GM21515 (cell line): ENCODE data around the gene JAKMIP2.
"Not testable (repeated sequence)": the region's sequence is repeated elsewhere in the genome, so short reads cannot be mapped to it uniquely, and the experiment has no call there.

Source experiments
- ATAC-seq: cut with Tn5 transposase; IDR thresholded peaks from one replicate; pipeline ENCODE4 v1.9.1; 2021; ENCODE audit not compliant: unreplicated experiment

JAKMIP2 gene

GRCh38 chr5:147782110-147783028 lies at the start of gene JAKMIP2:
JAKMIP2 (minus strand) TSS chr5:147782728; CDS start chr5:147671806, 110,922 bp downstream.
- ATAC-seq: peak; percentile 93

DNA sequence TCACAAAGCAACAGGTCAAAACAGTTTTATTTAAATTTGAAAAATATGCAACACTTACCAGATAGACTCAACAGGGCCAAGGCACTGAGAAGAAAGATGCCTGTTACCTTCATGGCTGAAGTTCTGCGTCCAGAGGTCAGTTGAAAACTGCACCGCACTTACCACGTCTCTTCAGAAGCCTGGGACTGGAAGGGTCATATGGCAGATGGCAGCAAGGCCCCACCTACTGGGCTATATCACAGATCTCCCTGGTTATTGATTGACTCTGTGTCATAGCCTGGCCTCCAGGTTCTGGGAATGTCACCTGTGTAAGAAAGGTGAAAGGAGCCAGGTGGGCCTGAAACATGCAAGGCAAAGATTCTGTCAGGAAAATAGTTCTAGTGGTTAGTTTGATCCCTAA lies 48.9 kb upstream of the JAKMIP2 start, which contains the start of gene SPINK1:
SPINK1 (minus strand) TSS at position 207 of the 400 bp plus-strand sequence; CDS start at position 113, 94 bp downstream.
- ATAC-seq: no peak

- ATAC-seq: no peak
Observed at GRCh38 chr5:147830035-147830434, 47.5 kb upstream of the JAKMIP2 start.

DNA sequence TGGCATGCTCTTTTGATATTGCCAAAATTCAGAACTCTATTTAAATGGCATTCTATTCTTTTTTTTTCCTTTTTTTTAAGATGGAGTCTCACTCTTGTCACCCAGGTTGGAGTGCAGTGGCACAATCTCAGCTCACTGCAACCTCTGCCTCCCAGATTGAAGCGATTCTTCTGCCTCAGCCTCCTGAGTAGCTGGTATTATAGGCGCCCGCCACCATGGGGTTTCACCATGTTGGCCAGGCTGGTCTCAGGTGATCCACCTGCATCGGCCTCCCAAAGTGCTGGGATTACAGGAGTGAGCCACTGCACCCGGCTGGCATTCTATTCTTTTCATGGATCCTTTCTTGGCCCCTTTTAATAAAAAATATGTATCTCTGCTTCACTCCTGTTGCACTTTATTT lies 44.5 kb upstream of the JAKMIP2 start:
- ATAC-seq: not testable (repeated sequence)

GRCh38 chr5:147826361-147826760 lies 43.8 kb upstream of the JAKMIP2 start:
- no peak for ATAC-seq

- ATAC-seq: peak; percentile 90
Observed at GRCh38 chr5:147822686-147823491, 40.4 kb upstream of the JAKMIP2 start.

- ATAC-seq: not testable (repeated sequence)
Observed at GRCh38 chr5:147822222-147822621, 39.7 kb upstream of the JAKMIP2 start.

- no peak for ATAC-seq
Observed at GRCh38 chr5:147821766-147822165, 39.2 kb upstream of the JAKMIP2 start.

GRCh38 chr5:147819261-147819770 lies 36.8 kb upstream of the JAKMIP2 start:
- no peak for ATAC-seq

- no peak for ATAC-seq
Observed at GRCh38 chr5:147818290-147818689, 35.8 kb upstream of the JAKMIP2 start.

- ATAC-seq: no peak
Observed at GRCh38 chr5:147813696-147814095, 31.2 kb upstream of the JAKMIP2 start.

DNA sequence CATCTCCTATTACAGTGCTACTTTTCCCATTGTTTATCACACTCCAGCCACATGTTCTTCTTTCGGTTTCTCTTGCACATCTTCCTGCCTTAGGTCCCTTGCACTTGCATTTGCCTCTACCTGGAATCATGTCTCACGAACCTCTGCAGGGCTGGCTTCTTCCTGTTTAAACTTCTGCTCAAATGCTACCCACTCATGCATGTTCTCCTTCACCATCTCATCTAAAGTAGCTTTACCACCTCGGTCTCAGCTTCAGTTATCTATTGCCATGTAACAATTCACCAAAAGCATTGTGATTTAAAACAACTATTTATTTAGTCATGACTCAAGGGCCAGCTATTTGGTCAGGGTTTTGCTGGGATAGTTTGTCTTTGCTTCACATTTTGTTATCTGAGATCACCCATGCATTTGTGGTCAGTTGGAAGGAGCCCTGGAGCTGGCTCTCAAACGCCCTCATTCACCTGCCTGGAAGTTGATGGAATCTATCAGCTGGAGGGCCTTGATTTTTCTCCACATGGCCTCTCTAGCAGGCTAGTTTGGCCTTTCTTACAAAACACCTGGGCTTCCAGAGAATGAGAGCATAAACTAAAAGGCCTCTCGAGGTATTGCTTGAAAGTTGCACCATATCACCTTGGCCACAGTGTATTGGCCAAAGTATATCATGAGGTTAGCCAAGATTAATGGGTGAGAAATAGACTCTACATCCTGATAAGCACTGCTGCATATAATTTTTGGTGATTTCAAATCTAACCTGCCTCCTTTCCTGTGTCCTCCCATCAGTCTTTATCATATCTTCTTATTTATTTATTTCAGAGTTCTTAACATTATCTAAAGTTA lies 27.5 kb upstream of the JAKMIP2 start:
- ATAC-seq: no peak

DNA sequence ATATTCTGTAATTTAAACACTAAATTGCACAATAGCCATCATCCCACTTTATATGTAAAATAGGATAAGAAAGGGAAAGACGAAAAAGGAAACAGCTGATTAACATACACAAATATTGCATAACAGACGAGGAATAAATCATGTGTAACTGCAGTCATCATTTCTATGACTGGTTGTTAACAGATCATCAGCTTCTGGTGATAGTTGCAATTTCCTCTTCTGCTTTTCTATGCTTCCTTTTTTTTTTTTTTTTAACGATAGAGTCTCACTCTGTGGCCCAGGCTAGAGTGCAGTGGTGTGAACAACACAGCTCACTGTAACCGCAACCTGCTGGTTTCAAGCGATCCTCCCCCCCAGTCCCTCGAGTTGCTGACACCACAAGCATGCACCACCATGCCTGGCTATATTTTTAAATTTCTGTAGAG lies 22.5 kb upstream of the JAKMIP2 start:
- peak; percentile 90 for ATAC-seq

DNA sequence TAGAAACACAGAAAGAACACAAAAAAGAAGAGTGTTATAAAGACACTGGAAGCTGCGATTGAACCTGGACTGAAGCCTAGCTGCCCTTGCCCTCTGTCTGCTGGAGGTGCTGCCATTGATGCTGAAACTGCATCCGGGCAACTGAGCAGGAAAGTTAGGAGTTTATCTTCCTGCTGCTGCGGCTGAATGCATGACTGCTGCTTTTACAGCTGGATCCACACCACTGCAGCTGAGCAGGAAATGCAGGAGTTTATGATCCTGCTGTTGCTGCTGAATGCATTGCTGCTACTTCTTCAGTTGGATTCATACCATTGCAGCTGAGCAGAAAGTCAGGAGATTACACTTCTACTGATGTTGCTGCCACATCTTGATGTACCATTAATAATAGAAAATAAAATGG lies 21.8 kb upstream of the JAKMIP2 start:
- ATAC-seq: no peak

DNA sequence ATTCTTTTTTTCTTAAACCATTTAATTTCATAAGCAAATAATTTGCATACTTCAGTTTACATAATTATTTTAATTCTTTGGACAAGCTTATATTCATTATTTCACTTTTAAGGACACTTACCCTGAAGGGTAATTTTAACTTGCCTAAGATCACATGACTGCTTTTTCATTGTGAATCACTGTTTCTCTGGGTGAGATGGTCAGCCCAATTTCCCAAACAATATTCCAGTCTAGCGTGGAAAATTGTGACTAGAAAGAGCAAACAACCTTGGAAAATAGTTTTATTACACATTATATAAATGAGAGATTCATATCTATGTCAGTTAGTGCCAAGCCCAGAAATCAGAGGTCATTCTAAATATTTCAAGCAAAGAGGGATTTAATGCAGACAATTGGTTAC lies 21.4 kb upstream of the JAKMIP2 start:
- no peak for ATAC-seq

GRCh38 chr5:147803161-147803560 lies 20.6 kb upstream of the JAKMIP2 start:
- ATAC-seq: not testable (repeated sequence)

DNA sequence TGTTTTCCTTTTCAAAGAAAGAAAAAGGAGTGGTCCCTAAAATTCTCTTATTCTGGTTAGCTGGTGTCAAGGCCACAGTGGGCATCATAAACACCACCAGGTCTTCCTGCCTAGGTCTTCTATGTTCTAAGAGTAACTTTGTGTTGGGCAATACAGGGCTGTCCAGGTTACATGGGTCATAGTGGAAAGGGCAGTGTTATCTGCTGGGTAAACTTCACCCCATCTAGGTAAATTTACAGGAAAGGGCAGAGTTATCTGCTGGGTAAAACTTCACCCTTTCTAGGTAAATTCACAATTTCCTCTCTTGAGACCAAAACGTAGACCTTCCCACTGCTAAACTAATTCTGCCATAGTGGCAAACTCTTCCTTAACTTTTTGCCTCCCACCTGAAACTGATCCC lies 18.9 kb upstream of the JAKMIP2 start:
- ATAC-seq: no peak

- no peak for ATAC-seq
Observed at GRCh38 chr5:147800491-147800890, 18.0 kb upstream of the JAKMIP2 start.

DNA sequence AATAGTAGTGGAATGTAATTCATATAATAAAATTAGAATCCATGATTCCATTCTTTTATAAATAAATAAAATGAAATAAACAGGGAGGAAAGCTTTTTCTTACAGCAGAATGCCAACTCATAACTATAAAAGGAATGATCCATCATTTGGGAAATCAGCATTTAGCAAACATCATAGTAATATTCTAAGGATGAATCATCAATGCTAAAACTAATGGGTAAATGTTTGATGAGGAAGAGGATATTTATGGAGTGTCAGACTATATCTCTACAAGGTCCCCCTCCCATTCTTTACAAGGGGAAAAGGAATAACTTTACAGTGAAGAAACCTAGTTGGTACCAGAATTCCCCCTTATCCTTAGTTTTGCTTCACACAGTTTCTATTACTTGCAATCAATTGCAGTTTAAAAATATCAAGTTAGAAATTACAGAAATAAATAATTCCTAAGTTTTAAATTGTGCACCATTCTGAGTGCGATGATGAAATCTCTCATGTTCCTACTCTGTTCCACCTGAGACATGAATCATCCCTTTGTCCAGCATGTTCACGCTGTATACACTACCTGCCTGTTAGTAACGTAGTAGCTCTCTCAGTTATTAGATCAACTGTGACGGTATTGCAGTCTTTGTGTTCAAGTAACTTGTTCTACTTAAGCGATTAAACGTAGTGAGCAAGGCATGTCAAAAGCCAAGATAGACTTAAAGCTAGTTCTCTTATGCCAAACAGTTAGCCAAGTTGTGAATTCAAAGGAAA lies 14.2 kb upstream of the JAKMIP2 start:
- no peak for ATAC-seq

GRCh38 chr5:147791181-147791580 lies 8.7 kb upstream of the JAKMIP2 start:
- ATAC-seq: no peak
